Breast epithelium (tissue), 3 donors: ENCODE results near the gene DDC.

Experiments
- CTCF ChIP-seq, 3 donors: fragments of 450-650 bp; IDR thresholded peaks; one replicate each; pipeline ENCODE4 v1.5.1; 2016 to 2017; ENCODE audit warnings: antibody characterized with exemption in 3 of 3, mild to moderate bottlenecking in 3 of 3, moderate library complexity in 3 of 3
- POLR2A ChIP-seq: fragments of 450-650 bp; IDR thresholded peaks from one replicate; pipeline ENCODE4 v1.6.1; 2016; ENCODE audit warnings: antibody characterized with exemption, mild to moderate bottlenecking, moderate library complexity

GRCh38 chr7:50446542-50446960, 118.7 kb downstream of the DDC start:
- TF ChIP-seq CTCF (IDR thresholded peaks at IDR 0.05) (no peak), POLR2A (no peak)
